Central memory CD8-positive, alpha-beta T cell (primary cell): ENCODE results near the gene FBXW9.
"Not testable (repeated sequence)": the region's sequence is repeated elsewhere in the genome, so short reads cannot be mapped to it uniquely, and the experiment has no call there.

ENCODE experiments used
- ATAC-seq: fragments of 150-1000 bp; cut with Tn5 transposase; replicated peaks from 2 replicates; pipeline ENCODE4 v1.10.0; 2022; ENCODE audit warnings: mild to moderate bottlenecking, moderate FRiP score, moderate number of reproducible peaks; ENCODE audit not compliant: poor library complexity, severe bottlenecking; ENCODE audit errors: extremely low read depth
- DNase-seq, 2 donors: peaks; one replicate each; pipeline ENCODE4 v3.0.0; 2021; ENCODE audit warnings: low spot score in 2 of 2
- H3K27ac Mint-ChIP-seq: one replicate; pipeline ENCODE4 v1.8.0; 2022; ENCODE audit warnings: low read depth, mild to moderate bottlenecking, moderate library complexity, mixed read lengths
- H3K27me3 Mint-ChIP-seq: one replicate; pipeline ENCODE4 v1.8.0; 2022; ENCODE audit warnings: mixed read lengths
- H3K36me3 Mint-ChIP-seq: one replicate; pipeline ENCODE4 v1.8.0; 2022; ENCODE audit warnings: mild to moderate bottlenecking, moderate library complexity, mixed read lengths; ENCODE audit not compliant: insufficient read depth
- H3K4me1 Mint-ChIP-seq: one replicate; pipeline ENCODE4 v1.8.0; 2022; ENCODE audit warnings: mixed read lengths
- H3K4me3 Mint-ChIP-seq: one replicate; pipeline ENCODE4 v1.8.0; 2022; ENCODE audit warnings: mild to moderate bottlenecking, moderate library complexity, mixed read lengths
- H3K9me3 Mint-ChIP-seq: one replicate; pipeline ENCODE4 v1.8.0; 2022; ENCODE audit warnings: mixed read lengths

The FBXW9 gene

GRCh38 chr19:12689581-12690216, 6.7 kb downstream of the FBXW9 start:
- Mint-ChIP-seq H3K27ac (no peak overlapping the region), H3K9me3 (no peaks in the 10 kb centered on the region), H3K4me1 (no peaks in the 10 kb centered on the region), H3K4me3 (no peak overlapping the region), H3K27me3 (no peaks in the 10 kb centered on the region), H3K36me3 (no peaks in the 10 kb centered on the region)
- ATAC-seq (no peak), DNase-seq (no peak)

DNA sequence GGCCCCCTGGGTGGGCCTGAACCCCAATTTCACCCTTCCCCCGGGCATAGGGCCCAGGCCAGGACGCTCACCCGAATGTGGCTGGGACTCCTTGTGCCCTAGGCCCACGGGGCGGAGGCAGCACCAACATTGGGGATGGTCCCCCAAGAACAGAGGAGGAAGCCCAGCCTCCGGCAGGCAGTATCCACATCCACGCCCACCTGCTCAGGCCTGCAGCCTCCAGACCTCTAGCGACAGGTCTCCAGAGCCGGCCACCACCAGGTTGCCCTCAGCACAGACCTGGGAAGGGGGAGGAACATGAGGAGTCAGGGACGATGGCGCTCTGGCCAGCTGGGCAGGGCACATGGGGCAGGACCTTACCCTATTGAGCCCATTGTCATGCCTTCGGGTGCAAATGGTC, 7.4 kb downstream of the FBXW9 start:
- Mint-ChIP-seq H3K4me3 (no peak overlapping the region), H3K27ac (no peak overlapping the region), H3K4me1 (no peaks in the 10 kb centered on the region), H3K36me3 (peaks cover 2% of the 10 kb centered on the region), H3K9me3 (no peaks in the 10 kb centered on the region), H3K27me3 (no peaks in the 10 kb centered on the region)
- DNase-seq (no peak), ATAC-seq (no peak)

- Mint-ChIP-seq H3K4me3 (no peak within 1 kb of the TSS), H3K27ac (no peak within 1 kb of the TSS), H3K4me1 (no peaks in the 10 kb centered on the region), H3K27me3 (no peaks in the 10 kb centered on the region), H3K36me3 (peaks cover 7% of the 10 kb centered on the region), H3K9me3 (no peaks in the 10 kb centered on the region)
- ATAC-seq, result no peak
- DNase-seq, result no peak
Observed at GRCh38 chr19:12687496-12688196, 8.8 kb downstream of the FBXW9 start, which contains the start of gene GNG14. Gene GNG14 (plus strand): TSS chr19:12687998. CDS start chr19:12688049, 51 bp downstream.

DNA sequence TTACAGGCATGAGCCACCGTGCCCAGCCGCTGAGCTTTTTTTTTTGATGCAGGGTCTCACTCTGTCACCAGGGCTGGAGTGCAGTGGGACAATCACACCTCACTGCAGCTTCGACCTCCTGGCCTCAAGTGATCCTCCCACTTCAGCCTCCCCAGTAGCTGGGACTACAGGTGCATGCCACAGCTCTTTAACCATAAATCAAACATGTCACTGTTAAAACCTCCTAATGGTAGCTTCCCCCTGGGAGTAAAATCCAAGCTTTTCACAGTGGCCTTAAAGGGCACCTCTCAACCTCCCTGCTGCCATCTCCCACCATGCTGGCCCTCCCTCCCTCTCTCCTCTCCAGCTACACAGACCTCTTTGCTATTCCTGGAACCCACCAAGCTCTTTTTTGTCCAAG, 10.6 kb downstream of the FBXW9 start:
- Mint-ChIP-seq H3K27me3 (no peaks in the 10 kb centered on the region), H3K27ac (no peak overlapping the region), H3K9me3 (no peaks in the 10 kb centered on the region)

GRCh38 chr19:12681074-12681987, 15.1 kb downstream of the FBXW9 start, which contains the start of gene DHPS:
Gene DHPS (minus strand): TSS chr19:12681880. CDS start chr19:12681766, 114 bp downstream.
- DNase-seq, result peak; percentile 75 to 88
- Mint-ChIP-seq H3K4me3 (peak within 1 kb of the TSS; percentile 97), H3K36me3 (peaks cover 52% of the 10 kb centered on the region), H3K4me1 (peaks cover 24% of the 10 kb centered on the region), H3K9me3 (no peaks in the 10 kb centered on the region), H3K27me3 (no peaks in the 10 kb centered on the region), H3K27ac (peak within 1 kb of the TSS; percentile 94)
- ATAC-seq, result peak; percentile 87

More for the DNA sequence above, 10.6 kb downstream of the FBXW9 start:
- ATAC-seq (no peak), DNase-seq (no peak)
- H3K36me3 Mint-ChIP-seq, result peaks cover 18% of the 10 kb centered on the region
- peaks cover 8% of the 10 kb centered on the region for H3K4me1 Mint-ChIP-seq
- H3K4me3 Mint-ChIP-seq, result no peak overlapping the region

- peaks cover 60% of the 10 kb centered on the region for H3K36me3 Mint-ChIP-seq
- H3K4me1 Mint-ChIP-seq, result peaks cover 27% of the 10 kb centered on the region
- H3K4me3 Mint-ChIP-seq, result peak overlapping the region; percentile 97
- H3K27me3 Mint-ChIP-seq, result no peaks in the 10 kb centered on the region
- no peak for ATAC-seq
- H3K27ac Mint-ChIP-seq, result no peak overlapping the region
- no peak for DNase-seq
- no peaks in the 10 kb centered on the region for H3K9me3 Mint-ChIP-seq
Observed at GRCh38 chr19:12680034-12680433, 16.4 kb downstream of the FBXW9 start.

GRCh38 chr19:12678039-12678438, 18.4 kb downstream of the FBXW9 start:
- not testable (repeated sequence) for H3K9me3 Mint-ChIP-seq, ATAC-seq, DNase-seq, H3K4me3 Mint-ChIP-seq, H3K27me3 Mint-ChIP-seq
- Mint-ChIP-seq H3K27ac (peak overlapping the region; percentile 41), H3K4me1 (peaks cover 33% of the 10 kb centered on the region), H3K36me3 (peaks cover 64% of the 10 kb centered on the region)

DNA sequence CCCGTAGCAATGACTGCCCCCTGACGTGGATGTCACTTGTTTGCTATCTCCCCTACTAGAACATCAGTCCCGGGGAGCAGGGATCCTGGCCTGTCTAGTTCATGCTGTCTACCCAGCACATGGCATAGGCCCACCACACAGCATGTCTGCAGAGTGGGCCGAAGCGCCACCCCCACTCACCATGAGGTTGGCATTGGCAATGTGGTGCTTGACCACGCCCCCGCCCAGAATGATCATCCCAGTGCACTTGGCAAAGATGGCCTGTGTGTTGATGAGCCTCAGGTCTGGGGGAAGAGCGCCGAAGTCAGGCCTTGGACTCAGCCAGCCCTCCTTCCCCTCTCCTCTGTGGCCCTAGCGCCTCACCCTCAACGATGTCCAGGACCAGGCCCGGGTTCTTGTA, 19.5 kb downstream of the FBXW9 start:
- no peak for DNase-seq
- H3K9me3 Mint-ChIP-seq, result no peaks in the 10 kb centered on the region
- no peaks in the 10 kb centered on the region for H3K27me3 Mint-ChIP-seq
- ATAC-seq, result no peak
- peaks cover 37% of the 10 kb centered on the region for H3K4me1 Mint-ChIP-seq
- peak overlapping the region; percentile 82 for H3K27ac Mint-ChIP-seq
- peaks cover 66% of the 10 kb centered on the region for H3K36me3 Mint-ChIP-seq
- no peak overlapping the region for H3K4me3 Mint-ChIP-seq

GRCh38 chr19:12676384-12676792, 20.0 kb downstream of the FBXW9 start:
- ATAC-seq (peak; percentile 31), DNase-seq (peak; percentile 69 to 79)
- no peaks in the 10 kb centered on the region for H3K9me3 Mint-ChIP-seq
- no peaks in the 10 kb centered on the region for H3K27me3 Mint-ChIP-seq
- H3K27ac Mint-ChIP-seq, result peak overlapping the region; percentile 82
- H3K36me3 Mint-ChIP-seq, result peaks cover 64% of the 10 kb centered on the region
- H3K4me3 Mint-ChIP-seq, result no peak overlapping the region
- H3K4me1 Mint-ChIP-seq, result peaks cover 37% of the 10 kb centered on the region

DNA sequence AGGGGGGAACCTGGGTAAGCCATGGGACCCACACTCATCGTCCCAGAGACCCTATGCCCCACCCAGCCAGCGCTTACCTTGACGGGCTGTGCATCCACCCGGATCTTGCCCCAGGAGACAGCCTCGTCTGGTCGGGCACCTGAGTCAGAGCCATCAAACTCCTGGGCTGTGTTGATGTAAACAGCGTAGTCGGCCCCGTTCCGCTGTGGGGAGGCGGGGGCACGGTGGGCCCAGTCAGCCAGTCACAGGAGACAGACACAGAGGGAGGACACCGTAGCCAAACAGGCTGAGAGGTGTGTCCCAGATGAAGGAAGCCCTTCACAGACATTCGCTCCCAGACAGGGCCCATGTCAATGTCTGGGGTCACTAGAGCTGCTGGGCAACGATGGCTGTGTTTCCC, 20.5 kb downstream of the FBXW9 start:
- Mint-ChIP-seq H3K27me3 (no peaks in the 10 kb centered on the region), H3K4me1 (peaks cover 32% of the 10 kb centered on the region), H3K4me3 (no peak overlapping the region), H3K36me3 (peaks cover 59% of the 10 kb centered on the region), H3K27ac (peak overlapping the region; percentile 82), H3K9me3 (no peaks in the 10 kb centered on the region)
- no peak for DNase-seq
- no peak for ATAC-seq

- Mint-ChIP-seq H3K27me3 (no peaks in the 10 kb centered on the region), H3K27ac (peak overlapping the region; percentile 22), H3K36me3 (peaks cover 56% of the 10 kb centered on the region), H3K4me3 (no peak overlapping the region), H3K9me3 (no peaks in the 10 kb centered on the region), H3K4me1 (peaks cover 32% of the 10 kb centered on the region)
- no peak for DNase-seq
- ATAC-seq, result no peak
Observed at GRCh38 chr19:12675399-12675798, 21.0 kb downstream of the FBXW9 start.

DNA sequence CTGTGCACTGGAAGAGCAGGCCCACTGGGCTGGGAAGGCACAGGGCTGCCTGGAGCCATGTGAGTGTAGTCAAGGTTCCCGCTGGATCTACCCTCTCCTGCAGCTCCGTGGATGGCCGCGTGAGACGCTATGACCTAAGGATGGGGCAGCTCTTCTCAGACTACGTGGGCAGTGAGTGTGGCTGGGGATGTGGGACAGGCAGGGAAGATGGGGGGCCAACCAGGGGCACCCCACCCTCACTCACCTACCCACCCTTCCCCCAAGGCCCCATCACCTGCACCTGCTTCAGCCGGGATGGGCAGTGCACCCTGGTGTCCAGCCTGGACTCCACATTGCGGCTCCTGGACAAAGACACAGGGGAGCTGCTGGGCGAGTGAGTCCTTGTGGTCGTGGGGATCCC, 23.7 kb downstream of the FBXW9 start:
- no peak overlapping the region for H3K4me3 Mint-ChIP-seq
- ATAC-seq, result no peak
- H3K36me3 Mint-ChIP-seq, result peaks cover 50% of the 10 kb centered on the region
- H3K9me3 Mint-ChIP-seq, result no peaks in the 10 kb centered on the region
- H3K27ac Mint-ChIP-seq, result no peak overlapping the region
- no peak for DNase-seq
- no peaks in the 10 kb centered on the region for H3K27me3 Mint-ChIP-seq
- H3K4me1 Mint-ChIP-seq, result peaks cover 40% of the 10 kb centered on the region
